BLaER1 treated with 17β-estradiol and CSF1 and Interleukin-3, amounts not matched to agents 10 nM and 100 nM (cell line): ENCODE measurements around the gene TSPAN10.
A peak's percentile ranks its signal among the peaks of the same experiment; 100 is the strongest.

Source experiments
- H3K27ac ChIP-seq, 11 experiments: shearing (Covaris generic); formaldehyde crosslinking; 2 replicates each; pipeline ENCODE4 v1.8.1; 2022
- H3K27me3 ChIP-seq, 11 experiments: shearing (Covaris generic); formaldehyde crosslinking; 2 replicates each; pipeline ENCODE4 v1.8.1; 2022
- H3K36me3 ChIP-seq, 11 experiments: shearing (Covaris generic); formaldehyde crosslinking; 2 replicates each; pipeline ENCODE4 v1.8.1; 2022
- H3K4me1 ChIP-seq, 10 experiments: shearing (Covaris generic); formaldehyde crosslinking; 2 replicates each; pipeline ENCODE4 v1.8.1; 2022
- H3K4me2 ChIP-seq, 11 experiments: shearing (Covaris generic); formaldehyde crosslinking; 2 replicates each; pipeline ENCODE4 v1.8.1; 2022
- H3K4me3 ChIP-seq, 10 experiments: shearing (Covaris generic); formaldehyde crosslinking; 2 replicates each; pipeline ENCODE4 v1.8.1; 2022
- H3K9ac ChIP-seq, 11 experiments: shearing (Covaris generic); formaldehyde crosslinking; 2 replicates each; pipeline ENCODE4 v1.8.1; 2022
- H3K9me3 ChIP-seq, 11 experiments: shearing (Covaris generic); formaldehyde crosslinking; replicated peaks in 1 of 11; 2 replicates each; pipeline ENCODE4 v1.8.1; 2022
- H4K20me1 ChIP-seq, 11 experiments: shearing (Covaris generic); formaldehyde crosslinking; 2 replicates each; pipeline ENCODE4 v1.8.1; 2022
- Cebpa-rat ChIP-seq, 11 experiments: shearing (Covaris generic); IDR thresholded peaks; 2 replicates each; pipeline ENCODE4 v1.8.1; 2022

The TSPAN10 gene

GRCh38 chr17:81695211-81695610, 58.2 kb downstream of the TSPAN10 start:
- no peak for TF ChIP-seq Cebpa-rat (IDR thresholded peaks at IDR 0.05)
- no peaks in the 10 kb centered on the region for H3K27me3 ChIP-seq
- H3K36me3 ChIP-seq, result peaks cover 98 to 100% (median 100%) of the 10 kb centered on the region in 11 experiments
- no peaks in the 10 kb centered on the region for H3K4me1 ChIP-seq
- H3K4me3 ChIP-seq, result no peak overlapping the region
- 0 out of 22 replicates have a peak overlapping the region, but pooled peaks of 1 of the 11 experiments have one; percentile 18 for H3K9ac ChIP-seq
- no peak overlapping the region for H3K27ac ChIP-seq
- H3K4me2 ChIP-seq, result no peak overlapping the region
- H4K20me1 ChIP-seq, result peaks cover 46 to 100% (median 100%) of the 10 kb centered on the region in 11 experiments
- no peaks in the 10 kb centered on the region for H3K9me3 ChIP-seq

GRCh38 chr17:81695801-81696200, 58.8 kb downstream of the TSPAN10 start:
- Histone ChIP-seq H3K27ac (no peak overlapping the region), H4K20me1 (peaks cover 43 to 100% (median 100%) of the 10 kb centered on the region in 11 experiments; a peak in 21 of 22 replicates), H3K9me3 (no peaks in the 10 kb centered on the region), H3K27me3 (no peaks in the 10 kb centered on the region), H3K36me3 (peaks cover 96 to 100% (median 99%) of the 10 kb centered on the region in 11 experiments), H3K4me1 (peaks cover 1 to 3% (median 3%) of the 10 kb centered on the region in 10 experiments; a peak in 18 of 20 replicates), H3K4me2 (no peak overlapping the region), H3K4me3 (no peak overlapping the region), H3K9ac (0 out of 22 replicates have a peak overlapping the region, but pooled peaks of 1 of the 11 experiments have one; percentile 18)
- TF ChIP-seq Cebpa-rat (IDR thresholded peaks at IDR 0.05), result no peak

- H3K4me3 ChIP-seq, result no peak overlapping the region
- H3K4me2 ChIP-seq, result no peak overlapping the region
- H3K9me3 ChIP-seq, result no peaks in the 10 kb centered on the region
- H3K36me3 ChIP-seq, result peaks cover 96 to 100% (median 99%) of the 10 kb centered on the region in 11 experiments
- no peak overlapping the region for H3K27ac ChIP-seq
- TF ChIP-seq Cebpa-rat (IDR thresholded peaks at IDR 0.05), result no peak
- H3K27me3 ChIP-seq, result no peaks in the 10 kb centered on the region
- H4K20me1 ChIP-seq, result peaks cover 46 to 100% (median 100%) of the 10 kb centered on the region in 11 experiments; a peak in 21 of 22 replicates
- H3K4me1 ChIP-seq, result peaks cover 7 to 9% (median 8%) of the 10 kb centered on the region in 10 experiments
- 0 out of 22 replicates have a peak overlapping the region, but pooled peaks of 1 of the 11 experiments have one; percentile 2 for H3K9ac ChIP-seq
These were observed 59.4 kb downstream of the TSPAN10 start for GRCh38 chr17:81696218-81696941.

- H3K36me3 ChIP-seq, result peaks cover 91 to 99% (median 98%) of the 10 kb centered on the region in 11 experiments
- H3K4me3 ChIP-seq, result no peak overlapping the region
- peak overlapping the region in 4 of 11 experiments; percentile 2 to 27 (median 22); a peak in 2 of 22 replicates for H3K9ac ChIP-seq
- H3K9me3 ChIP-seq, result no peaks in the 10 kb centered on the region
- no peaks in the 10 kb centered on the region for H3K27me3 ChIP-seq
- TF ChIP-seq Cebpa-rat (IDR thresholded peaks at IDR 0.05), result no peak
- peaks cover 57 to 100% (median 100%) of the 10 kb centered on the region in 11 experiments; a peak in 21 of 22 replicates for H4K20me1 ChIP-seq
- H3K4me1 ChIP-seq, result peaks cover 18 to 19% (median 19%) of the 10 kb centered on the region in 10 experiments
- H3K4me2 ChIP-seq, result no peak overlapping the region
- H3K27ac ChIP-seq, result no peak overlapping the region
These were observed 60.5 kb downstream of the TSPAN10 start for GRCh38 chr17:81697261-81698044.
